ENCODE measurements around the gene PTPRM. TPM values are rescaled to one million over a fixed set of nuclear protein-coding genes. Genes with fewer than 3 reads are reported as not detected.
A peak's percentile ranks its signal among the peaks of the same experiment; 100 is the strongest.

Gene PTPRM
- total RNA-seq, 2 donors from 2014 or later, result 53.4 to 64.7 TPM

GRCh38 chr18:8133032-8133431 is 565.9 kb downstream of the PTPRM start:
- intact Hi-C loops (cut with DNase I), result no loop called here
- no peak for DNase-seq (ENCODE audit: low spot score)

- intact Hi-C loops (cut with DNase I), result no loop called here
- DNase-seq (ENCODE audit: low spot score), result no peak
These were observed 566.8 kb downstream of the PTPRM start for GRCh38 chr18:8133888-8134287.

- intact Hi-C loops (cut with DNase I), result no loop called here
- no peak for DNase-seq (ENCODE audit: low spot score)
These were observed 572.0 kb downstream of the PTPRM start for GRCh38 chr18:8139127-8139527.

- peak; percentile 82 for DNase-seq (ENCODE audit: low spot score)
- intact Hi-C loops (cut with DNase I), result loop anchor here in 1 of 2 donors (10.0 kb wide), 1 partner anchor 605 kb away; no protein-coding TSS in a partner anchor
These were observed 572.8 kb downstream of the PTPRM start for GRCh38 chr18:8139891-8140406.

GRCh38 chr18:8140841-8141501 is 573.9 kb downstream of the PTPRM start:
- intact Hi-C loops (cut with DNase I), result loop anchor here in 1 of 2 donors (10.0 kb wide), 1 partner anchor 604 kb away; no protein-coding TSS in a partner anchor

GRCh38 chr18:8142131-8142711 is 575.1 kb downstream of the PTPRM start:
- no peak for DNase-seq (ENCODE audit: low spot score)
- intact Hi-C loops (cut with DNase I), result loop anchor here in 1 of 2 donors (10.0 kb wide), 1 partner anchor 603 kb away; no protein-coding TSS in a partner anchor

More at GRCh38 chr18:8140841-8141501, 573.9 kb downstream of the PTPRM start:
- DNase-seq (ENCODE audit: low spot score), result no peak

- intact Hi-C loops (cut with DNase I), result loop anchor here in 1 of 2 donors (10.0 kb wide), 1 partner anchor 602 kb away; no protein-coding TSS in a partner anchor
- DNase-seq (ENCODE audit: low spot score), result no peak
These were observed 575.8 kb downstream of the PTPRM start for GRCh38 chr18:8142932-8143331.

GRCh38 chr18:8151181-8151580 is 584.1 kb downstream of the PTPRM start:
- intact Hi-C loops (cut with DNase I), result no loop called here

GRCh38 chr18:8153887-8154583 is 586.9 kb downstream of the PTPRM start:
- DNase-seq (ENCODE audit: low spot score), result no peak
- intact Hi-C loops (cut with DNase I), result no loop called here

More at GRCh38 chr18:8151181-8151580, 584.1 kb downstream of the PTPRM start:
- DNase-seq (ENCODE audit: low spot score), result no peak

GRCh38 chr18:8162802-8163201 is 595.7 kb downstream of the PTPRM start:
- no peak for DNase-seq (ENCODE audit: low spot score)
- intact Hi-C loops (cut with DNase I), result no loop called here

- DNase-seq (ENCODE audit: low spot score), result no peak
- intact Hi-C loops (cut with DNase I), result no loop called here
These were observed 596.3 kb downstream of the PTPRM start for GRCh38 chr18:8163286-8163959.

- intact Hi-C loops (cut with DNase I), result no loop called here
- no peak for DNase-seq (ENCODE audit: low spot score)
These were observed 598.0 kb downstream of the PTPRM start for GRCh38 chr18:8165095-8165494.

- no peak for DNase-seq (ENCODE audit: low spot score)
- intact Hi-C loops (cut with DNase I), result no loop called here
These were observed 599.9 kb downstream of the PTPRM start for GRCh38 chr18:8167026-8167425.

- DNase-seq (ENCODE audit: low spot score), result no peak
- intact Hi-C loops (cut with DNase I), result no loop called here
These were observed 600.6 kb downstream of the PTPRM start for GRCh38 chr18:8167673-8168072.

- no peak for DNase-seq (ENCODE audit: low spot score)
- intact Hi-C loops (cut with DNase I), result no loop called here
These were observed 602.6 kb downstream of the PTPRM start for GRCh38 chr18:8169722-8170121.

GRCh38 chr18:8174771-8175170 is 607.7 kb downstream of the PTPRM start:
- no peak for DNase-seq (ENCODE audit: low spot score)
- intact Hi-C loops (cut with DNase I), result no loop called here

- intact Hi-C loops (cut with DNase I), result no loop called here
- no peak for DNase-seq (ENCODE audit: low spot score)
These were observed 608.5 kb downstream of the PTPRM start for GRCh38 chr18:8175501-8176061.

GRCh38 chr18:8176109-8176508 is 609.0 kb downstream of the PTPRM start:
- intact Hi-C loops (cut with DNase I), result no loop called here
- no peak for DNase-seq (ENCODE audit: low spot score)

GRCh38 chr18:8176554-8176953 is 609.4 kb downstream of the PTPRM start:
- intact Hi-C loops (cut with DNase I), result no loop called here
- DNase-seq (ENCODE audit: low spot score), result no peak
